Chondrocyte (in vitro differentiated cells): ENCODE data around the gene PTPRJ. TPM values are rescaled to one million over a fixed set of nuclear protein-coding genes. Genes with fewer than 3 reads are reported as not detected.

Experiments used
- DNase-seq: peaks from one replicate; pipeline ENCODE4 v3.0.0; 2021; ENCODE audit warnings: mixed read lengths, low spot score
- H3K27ac Mint-ChIP-seq: one replicate; pipeline ENCODE4 v1.8.0; 2021; ENCODE audit warnings: mild to moderate bottlenecking, moderate library complexity, mixed read lengths; ENCODE audit not compliant: unreplicated experiment
- H3K27me3 Mint-ChIP-seq: 2 replicates; pipeline ENCODE4 v1.8.0; 2021; ENCODE audit warnings: low read depth, mixed read lengths
- H3K36me3 Mint-ChIP-seq: 2 replicates; pipeline ENCODE4 v1.8.0; 2021; ENCODE audit warnings: low read depth, mixed read lengths
- H3K4me1 Mint-ChIP-seq: 2 replicates; pipeline ENCODE4 v1.8.0; 2021; ENCODE audit warnings: low read depth, mild to moderate bottlenecking, mixed read lengths
- H3K4me3 Mint-ChIP-seq: one replicate; pipeline ENCODE4 v1.8.0; 2021; ENCODE audit warnings: mild to moderate bottlenecking, moderate library complexity, mixed read lengths; ENCODE audit not compliant: unreplicated experiment
- H3K9me3 Mint-ChIP-seq: 2 replicates; pipeline ENCODE4 v1.8.0; 2021; ENCODE audit warnings: low read depth, mixed read lengths
- microRNA-seq: library from miRNA; unstranded; fragments of <30 nt; microRNA quantifications from one replicate; pipeline ENCODE4 v1.2.0, GENCODE V29; 2020; ENCODE audit warnings: borderline number of aligned reads
- total RNA-seq: library from RNA; stranded (reverse); gene quantifications from 3 replicates; pipeline ENCODE4 v1.2.1, GENCODE V29; 2021
- TF ChIP-seq, protein P1 (sequence below): fragments of 200-600 bp; sonication (generic); IDR thresholded peaks from 2 replicates; pipeline ENCODE4 v1.5.0; 2021; ENCODE audit warnings: antibody characterized with exemption, mild to moderate bottlenecking, moderate library complexity

PTPRJ gene
- total RNA-seq, 1 donor from 2014 or later: 18.1 TPM

DNA sequence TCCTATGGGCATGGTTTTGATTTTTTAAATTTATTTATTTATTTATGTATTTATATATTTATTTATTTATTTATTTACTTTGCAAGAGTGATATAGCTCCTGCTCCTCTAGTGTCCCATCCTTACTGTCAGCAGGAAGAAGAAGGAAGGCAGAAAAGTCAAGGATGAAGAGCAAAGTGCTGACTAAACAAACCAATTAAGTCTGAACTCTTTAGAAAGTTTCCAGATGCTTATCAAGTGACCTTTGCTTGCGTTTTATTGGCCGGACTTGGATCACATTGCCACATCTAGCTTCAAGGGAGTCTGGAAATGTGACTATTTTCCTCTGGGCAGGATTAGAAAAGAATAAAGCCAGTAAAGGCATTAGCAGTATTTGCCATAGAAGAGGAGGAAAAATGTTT, 227.5 kb downstream of the PTPRJ start:
- H3K4me3 Mint-ChIP-seq: no peak overlapping the region
- TF ChIP-seq, protein P1, sequence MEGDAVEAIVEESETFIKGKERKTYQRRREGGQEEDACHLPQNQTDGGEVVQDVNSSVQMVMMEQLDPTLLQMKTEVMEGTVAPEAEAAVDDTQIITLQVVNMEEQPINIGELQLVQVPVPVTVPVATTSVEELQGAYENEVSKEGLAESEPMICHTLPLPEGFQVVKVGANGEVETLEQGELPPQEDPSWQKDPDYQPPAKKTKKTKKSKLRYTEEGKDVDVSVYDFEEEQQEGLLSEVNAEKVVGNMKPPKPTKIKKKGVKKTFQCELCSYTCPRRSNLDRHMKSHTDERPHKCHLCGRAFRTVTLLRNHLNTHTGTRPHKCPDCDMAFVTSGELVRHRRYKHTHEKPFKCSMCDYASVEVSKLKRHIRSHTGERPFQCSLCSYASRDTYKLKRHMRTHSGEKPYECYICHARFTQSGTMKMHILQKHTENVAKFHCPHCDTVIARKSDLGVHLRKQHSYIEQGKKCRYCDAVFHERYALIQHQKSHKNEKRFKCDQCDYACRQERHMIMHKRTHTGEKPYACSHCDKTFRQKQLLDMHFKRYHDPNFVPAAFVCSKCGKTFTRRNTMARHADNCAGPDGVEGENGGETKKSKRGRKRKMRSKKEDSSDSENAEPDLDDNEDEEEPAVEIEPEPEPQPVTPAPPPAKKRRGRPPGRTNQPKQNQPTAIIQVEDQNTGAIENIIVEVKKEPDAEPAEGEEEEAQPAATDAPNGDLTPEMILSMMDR: no peak
- no peak overlapping the region for H3K27ac Mint-ChIP-seq
- H3K9me3 Mint-ChIP-seq: peaks cover 1% of the 10 kb centered on the region
- no peaks in the 10 kb centered on the region for H3K36me3 Mint-ChIP-seq
- no peaks in the 10 kb centered on the region for H3K4me1 Mint-ChIP-seq
- no peak for DNase-seq
- H3K27me3 Mint-ChIP-seq: peaks cover 39% of the 10 kb centered on the region

DNA sequence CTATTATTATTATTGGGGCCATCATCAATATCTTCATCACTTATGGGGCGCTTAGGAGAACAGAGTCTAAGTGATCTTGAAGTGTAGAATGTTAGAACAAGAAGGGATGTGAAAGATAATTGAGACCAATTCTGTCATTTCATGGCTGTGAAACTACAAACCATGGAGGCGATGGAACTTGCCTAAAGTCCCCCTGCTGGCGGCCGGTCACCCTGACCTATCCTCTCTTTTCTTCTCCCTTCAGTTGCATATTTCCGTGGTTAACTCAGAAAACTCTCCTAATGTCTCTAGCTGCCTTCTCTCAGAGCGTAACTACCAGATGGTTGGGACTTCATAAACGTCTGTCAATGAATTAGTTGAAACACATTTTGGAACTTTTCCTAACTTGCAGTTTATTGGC, 229.7 kb downstream of the PTPRJ start:
- no peak for DNase-seq
- peaks cover 37% of the 10 kb centered on the region for H3K27me3 Mint-ChIP-seq
- no peaks in the 10 kb centered on the region for H3K9me3 Mint-ChIP-seq
- TF ChIP-seq, protein P1: peak; percentile 23
- H3K4me3 Mint-ChIP-seq: no peak overlapping the region
- H3K27ac Mint-ChIP-seq: no peak overlapping the region
- no peaks in the 10 kb centered on the region for H3K36me3 Mint-ChIP-seq
- H3K4me1 Mint-ChIP-seq: no peaks in the 10 kb centered on the region

DNA sequence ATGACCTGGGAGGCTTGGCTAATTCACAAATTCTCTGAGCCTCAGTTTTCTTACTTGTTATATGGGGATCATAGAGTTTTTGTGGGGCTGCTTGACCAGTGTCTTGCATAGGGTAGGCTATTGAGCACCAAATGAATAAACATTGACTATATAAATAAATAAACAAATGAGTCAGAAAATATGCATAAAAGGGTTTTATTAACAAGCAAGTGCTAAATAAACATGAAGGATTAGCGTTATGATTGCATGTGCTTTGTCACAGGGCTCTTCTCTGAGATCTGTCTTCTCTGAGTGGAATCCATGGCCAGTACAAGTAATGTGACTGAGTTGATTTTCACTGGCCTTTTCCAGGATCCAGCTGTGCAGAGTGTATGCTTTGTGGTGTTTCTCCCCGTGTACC, 236.2 kb downstream of the PTPRJ start, which contains the start of gene OR4B1:
Gene OR4B1 (plus strand): TSS at position 301 of the 400 bp plus-strand sequence. CDS start 0 bp downstream, at position 301.
- no peak for DNase-seq
- Mint-ChIP-seq H3K4me3 (no peak within 1 kb of the TSS), H3K27me3 (peaks cover 24% of the 10 kb centered on the region), H3K27ac (no peak within 1 kb of the TSS), H3K9me3 (no peaks in the 10 kb centered on the region), H3K4me1 (no peaks in the 10 kb centered on the region), H3K36me3 (no peaks in the 10 kb centered on the region)
- TF ChIP-seq, protein P1: no peak

Small RNA genes within 50 kb of the gene (microRNA-seq; reads per million reads assigned to microRNA genes)
- not detected for gene MIR3161

Other genes starting within 250 kb of the PTPRJ start
- gene FNBP4, start 213.2 kb upstream of the PTPRJ start, total RNA-seq: 52.7 to 70.6 TPM (median 56.3 TPM) in 3 replicates
- 18.5 to 26.3 TPM (median 19.3 TPM) in 3 replicates for gene NUP160, start 132.2 kb upstream of the PTPRJ start, total RNA-seq
- not detected in 3 replicates for gene OR4B1, start 236.3 kb downstream of the PTPRJ start, total RNA-seq